HG03558 (cell line): Measurements from ENCODE around the gene LARP4B.

ENCODE experiments used
- ATAC-seq: cut with Tn5 transposase; IDR thresholded peaks from one replicate; pipeline ENCODE4 v1.9.1; 2021; ENCODE audit warnings: moderate number of reproducible peaks; ENCODE audit not compliant: unreplicated experiment; ENCODE audit errors: extremely low read depth

LARP4B gene

DNA sequence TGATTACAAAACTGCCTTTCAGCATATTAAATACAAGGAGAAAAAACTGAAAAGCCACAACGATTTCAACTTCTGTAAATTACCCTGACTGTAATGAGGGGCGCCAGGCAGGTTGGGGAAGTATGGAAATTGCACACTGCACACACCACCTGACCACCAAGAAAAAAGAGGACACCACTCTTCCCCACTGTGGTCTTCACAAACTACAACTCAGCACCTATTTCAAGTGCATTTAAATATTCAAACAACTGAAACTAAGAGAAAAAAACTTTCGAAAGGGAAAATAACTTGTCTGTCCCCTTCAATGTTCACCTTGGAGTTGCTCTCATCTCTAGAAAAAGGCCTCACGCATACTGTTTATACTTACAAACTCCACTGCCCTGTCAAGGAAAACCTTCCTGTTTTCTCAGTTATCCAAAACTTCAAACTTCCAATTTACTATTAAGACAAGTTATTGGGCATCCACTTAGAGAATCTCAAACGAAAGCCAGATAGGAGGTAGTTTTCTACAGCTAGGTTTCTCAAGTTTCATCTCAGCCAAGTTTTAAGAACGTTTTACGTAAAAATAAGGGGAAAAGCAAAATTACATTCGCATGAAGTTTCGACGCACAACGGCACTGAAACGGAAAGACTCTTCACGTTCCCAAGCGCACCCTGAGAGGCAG, 1.4 kb downstream of the LARP4B start:
- ATAC-seq = no peak

DNA sequence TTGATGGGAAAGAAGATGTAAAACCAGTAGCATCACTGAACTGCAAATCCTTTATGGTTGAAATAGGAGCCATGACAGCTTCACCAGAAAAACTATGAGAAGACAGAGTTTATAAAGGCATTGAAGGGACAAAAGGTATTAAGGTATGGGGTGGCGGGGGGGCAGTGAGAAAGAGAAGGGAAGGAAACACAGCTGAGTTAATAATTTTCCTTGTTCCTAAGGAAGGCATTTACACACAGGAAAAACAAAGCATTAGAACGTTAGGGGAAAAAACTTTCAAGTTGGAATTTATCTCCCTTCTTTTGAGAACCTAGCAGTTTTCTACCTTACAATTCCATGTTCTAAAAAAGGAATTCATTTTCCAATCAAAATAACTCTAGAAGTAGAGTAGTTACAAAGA, 4.4 kb downstream of the LARP4B start:
- no peak for ATAC-seq

DNA sequence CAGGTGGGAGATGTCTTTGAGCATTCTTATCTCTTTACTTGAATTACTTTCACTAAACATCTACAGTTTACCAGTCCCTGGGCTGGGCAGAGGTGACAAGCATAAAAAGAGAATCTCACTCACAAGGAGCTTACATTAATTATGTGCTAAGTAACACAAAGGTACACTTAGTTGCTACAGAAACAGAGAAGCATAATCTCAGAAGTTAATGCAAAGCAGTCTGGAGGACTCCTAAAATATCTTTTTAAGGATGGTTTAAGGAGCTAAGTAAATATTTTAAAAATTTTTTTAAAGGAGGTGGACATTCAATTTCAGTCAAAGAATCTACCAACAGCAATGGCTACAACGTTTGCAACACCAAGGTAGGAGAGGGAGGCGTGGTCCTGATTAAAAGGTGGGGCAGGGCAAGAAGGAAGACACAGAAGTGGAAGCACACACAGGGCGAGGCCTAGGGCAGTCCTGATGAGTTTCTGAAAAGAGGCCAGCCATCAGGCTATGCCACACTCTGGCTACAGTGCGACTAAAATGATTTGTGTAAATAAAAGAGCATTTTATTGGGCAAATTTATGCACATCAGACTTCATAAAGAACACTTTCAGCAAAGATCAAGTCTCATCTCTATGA, 5.3 kb downstream of the LARP4B start:
- no peak for ATAC-seq

DNA sequence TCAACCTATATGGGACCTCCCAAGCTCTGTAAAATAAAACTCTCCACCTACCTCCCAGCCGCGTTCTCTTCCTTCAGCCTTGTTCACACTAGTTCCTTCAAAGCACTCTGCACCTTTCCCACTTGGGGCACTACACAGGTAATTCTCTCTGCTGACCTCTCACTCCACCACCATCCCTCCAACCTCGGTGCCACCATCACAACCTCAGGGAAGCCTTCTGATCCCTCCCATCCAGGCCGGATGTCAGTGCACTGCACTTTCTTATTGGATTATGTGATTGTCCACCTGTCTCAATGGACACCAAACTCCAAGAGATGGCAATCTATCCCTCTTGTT, 7.0 kb downstream of the LARP4B start:
- ATAC-seq = no peak

DNA sequence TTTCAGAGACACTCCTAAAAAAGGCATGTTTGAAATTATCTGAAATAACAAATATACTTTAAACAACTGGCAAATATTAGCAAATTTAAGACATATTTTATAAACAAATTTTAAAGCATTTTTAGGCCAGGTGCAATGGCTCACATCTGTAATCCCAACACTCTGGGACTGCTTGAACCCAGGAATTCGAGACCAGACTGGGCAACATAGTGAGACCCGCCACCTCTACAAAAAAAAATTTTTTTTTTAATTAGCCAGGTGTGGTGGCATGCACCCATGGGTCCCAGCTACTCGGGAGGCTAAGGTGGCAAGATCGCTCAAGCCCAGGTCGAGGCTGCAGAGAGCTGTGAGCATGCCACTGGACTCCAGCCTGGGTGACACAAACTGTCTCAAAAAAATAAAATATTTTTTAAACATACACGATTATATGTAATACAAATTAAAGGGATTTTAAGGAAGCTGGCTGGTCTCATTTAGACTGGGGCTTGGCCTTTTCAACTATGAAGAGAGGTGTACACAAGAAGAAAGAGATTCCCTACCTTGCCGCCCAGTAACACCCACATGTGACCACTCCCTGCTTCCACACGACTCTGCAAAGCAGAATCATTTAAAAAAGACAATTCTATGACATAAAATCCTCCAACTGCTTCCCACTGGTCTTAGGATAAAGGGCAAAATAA, 7.5 kb downstream of the LARP4B start:
- ATAC-seq = no peak

DNA sequence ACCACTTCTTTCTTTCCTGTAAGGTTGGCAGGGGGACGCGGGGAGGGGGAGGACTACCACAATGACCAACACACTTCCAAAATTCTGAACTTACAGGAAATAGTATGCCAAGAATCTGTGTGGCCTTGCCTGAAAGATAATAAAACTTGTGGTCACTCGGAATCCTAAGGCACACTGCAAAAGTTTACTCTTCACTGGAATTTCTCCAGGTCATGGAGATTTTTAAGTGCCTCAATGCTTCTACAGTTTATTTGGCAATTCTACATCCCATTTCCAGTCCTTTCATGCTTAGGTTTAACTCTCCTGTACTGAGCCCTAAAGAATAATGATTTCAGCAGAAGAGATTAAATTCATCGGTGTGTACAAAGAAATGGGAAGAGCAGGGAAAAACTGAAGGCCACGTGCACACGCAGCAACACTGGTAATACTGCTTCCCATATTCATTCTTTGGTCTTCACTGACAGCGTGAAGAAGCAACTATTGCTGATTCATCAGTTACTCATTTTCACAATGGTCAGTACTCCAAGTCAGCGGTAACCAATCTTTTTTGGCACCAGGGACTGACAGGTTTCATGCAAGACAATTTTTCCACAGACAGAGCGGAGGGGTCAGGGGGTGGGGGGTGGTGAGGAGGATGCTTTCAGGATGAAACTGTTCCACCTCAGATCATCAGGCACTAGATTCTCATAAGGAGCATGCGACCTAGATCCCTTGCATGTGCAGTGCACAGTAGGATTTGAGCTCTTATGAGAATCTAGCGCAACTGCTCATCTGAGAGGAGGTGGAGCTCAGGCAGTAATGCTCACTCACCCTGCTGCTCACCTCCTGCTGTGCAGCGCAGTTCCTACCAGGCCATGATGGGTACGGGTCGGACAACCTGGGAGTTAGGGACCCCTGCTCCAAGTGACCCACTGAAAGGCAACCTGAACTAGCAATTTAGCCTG, 9.8 kb downstream of the LARP4B start:
- ATAC-seq = no peak

DNA sequence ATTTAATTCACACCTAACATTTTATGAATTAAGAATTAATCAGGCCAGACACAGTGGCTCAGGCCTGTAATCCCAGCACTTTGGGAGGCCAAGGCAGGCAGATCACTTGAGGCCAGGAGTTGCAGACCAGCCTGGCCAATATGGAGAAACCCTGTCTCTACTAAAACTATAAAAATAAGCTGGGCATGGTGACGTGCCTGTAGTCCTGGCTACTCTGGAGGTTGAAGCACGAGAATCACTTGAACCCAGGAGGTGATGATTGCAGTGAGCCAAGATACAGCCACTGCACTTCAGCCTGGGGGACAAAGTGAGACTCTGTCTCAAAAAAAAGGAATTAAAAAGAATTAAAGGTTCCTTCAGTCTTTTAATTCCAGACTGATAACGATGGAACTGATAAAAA, 11.1 kb downstream of the LARP4B start:
- no peak for ATAC-seq

DNA sequence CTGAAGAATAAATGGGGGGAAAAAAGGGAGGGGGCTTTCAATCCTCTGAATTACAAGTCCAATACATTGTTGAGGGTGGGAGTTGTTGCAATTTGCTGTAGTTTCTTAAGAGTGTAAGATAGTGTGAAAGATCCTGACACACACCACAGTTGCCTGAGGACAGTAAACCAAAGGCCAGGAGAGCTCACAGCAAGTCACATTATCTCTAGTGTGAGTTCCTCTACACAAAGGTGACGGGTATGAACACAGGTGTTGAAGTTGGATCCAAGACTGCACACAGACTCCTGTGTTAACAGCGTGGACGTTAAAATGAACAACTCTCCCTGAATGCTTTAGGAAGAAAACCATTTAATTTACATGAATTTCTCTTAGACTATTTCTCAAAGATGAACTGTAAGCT, 12.0 kb downstream of the LARP4B start:
- ATAC-seq = no peak

DNA sequence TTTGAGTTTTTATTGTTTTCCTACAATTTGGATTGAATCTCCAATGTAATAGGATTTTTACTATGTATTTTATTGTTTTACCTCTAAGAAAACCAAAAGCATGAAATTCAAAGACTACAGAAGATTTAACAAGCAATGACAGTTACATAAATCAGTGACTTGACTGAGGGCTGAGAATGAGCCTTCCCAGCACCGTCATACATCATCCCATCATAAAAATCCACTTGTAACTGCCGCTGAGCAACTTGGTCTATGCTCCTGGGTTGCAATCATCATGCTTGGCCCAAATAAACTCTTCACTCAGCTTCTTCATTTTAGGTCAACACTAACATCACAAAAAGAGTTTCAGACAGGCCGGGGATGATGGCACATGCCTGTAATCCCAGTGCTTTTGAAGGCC, 13.5 kb downstream of the LARP4B start:
- no peak for ATAC-seq

DNA sequence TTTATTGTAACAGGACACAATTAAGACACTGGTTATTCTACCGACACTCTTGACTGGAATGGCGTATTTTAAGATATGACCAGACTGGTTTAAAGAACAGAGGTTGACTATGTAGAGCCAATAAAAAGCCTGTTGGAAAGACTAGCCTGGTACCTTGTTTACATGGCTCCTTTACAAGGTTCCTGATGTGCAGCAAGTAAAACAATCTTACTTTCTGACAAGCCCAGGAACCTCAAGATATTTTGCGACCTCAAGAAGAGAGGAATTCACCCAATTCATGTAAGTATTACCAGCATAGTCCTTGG, 14.1 kb downstream of the LARP4B start:
- ATAC-seq = no peak

DNA sequence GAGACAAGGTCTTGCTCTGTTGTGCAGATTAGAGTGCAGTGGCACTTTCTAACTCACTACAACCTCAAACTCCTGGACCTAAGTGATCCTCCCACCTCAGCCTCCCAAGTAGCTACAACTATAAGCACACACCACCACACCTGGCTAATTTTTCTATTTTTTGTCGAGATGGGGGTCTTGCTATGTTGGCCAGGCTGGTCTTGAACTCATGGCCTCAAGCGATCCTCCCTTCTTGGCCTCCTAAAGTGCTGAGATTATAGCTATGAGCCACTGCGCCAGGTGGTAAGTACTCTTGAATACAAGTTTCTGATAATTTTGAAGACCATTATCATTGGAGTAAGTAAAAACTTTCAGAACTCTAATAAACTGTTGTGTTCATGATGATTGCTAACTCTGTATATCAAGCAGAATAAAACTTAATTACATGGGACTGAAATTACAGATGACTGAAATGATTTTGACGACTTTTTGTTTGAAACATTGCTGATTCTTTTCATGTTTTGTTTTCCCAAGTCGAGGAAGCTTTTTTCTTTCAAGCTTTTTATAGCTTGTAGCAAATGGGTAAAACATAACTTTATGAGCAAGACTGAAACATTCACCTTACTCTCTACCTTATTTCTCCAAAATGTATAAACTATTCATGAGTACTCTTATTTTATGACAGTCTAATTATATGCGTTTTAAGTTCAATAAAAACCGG, 14.6 kb downstream of the LARP4B start:
- no peak for ATAC-seq

DNA sequence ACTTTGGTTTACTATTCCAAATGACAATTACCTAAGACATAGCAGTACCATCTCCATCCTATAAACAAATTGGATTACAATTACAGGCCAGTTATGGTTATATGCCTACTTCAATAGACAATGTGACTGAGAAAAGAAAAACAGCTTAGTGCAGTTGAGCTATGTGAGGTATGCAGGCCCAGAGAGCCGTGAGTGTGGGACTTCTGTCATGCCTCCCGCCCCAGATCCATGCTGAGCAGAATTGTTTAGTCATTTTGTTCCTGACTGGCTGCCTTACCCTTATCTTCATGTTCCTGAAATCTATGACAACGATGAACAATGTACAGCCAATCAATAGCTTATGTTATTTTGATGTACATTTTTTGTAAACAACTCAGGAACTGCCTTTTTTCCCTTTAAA, 21.7 kb downstream of the LARP4B start:
- no peak for ATAC-seq

DNA sequence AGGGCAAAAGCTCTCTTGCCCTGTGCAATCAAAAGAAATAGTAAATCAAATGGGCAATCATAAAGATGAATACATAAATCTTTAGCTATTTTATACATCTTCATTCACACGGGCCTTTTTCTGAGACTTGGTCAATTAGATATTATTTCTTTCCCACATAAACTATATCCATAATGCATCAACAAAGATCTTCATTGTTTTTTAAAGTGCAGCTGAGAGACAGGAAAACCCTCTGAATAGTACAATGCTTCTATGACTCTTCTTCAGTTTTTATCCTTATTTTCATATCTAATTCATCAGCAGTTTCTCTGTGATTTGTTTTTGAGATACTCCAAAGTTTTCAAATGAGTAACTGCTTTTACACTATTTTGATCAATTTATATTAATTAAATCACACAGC, 25.5 kb downstream of the LARP4B start:
- no peak for ATAC-seq

DNA sequence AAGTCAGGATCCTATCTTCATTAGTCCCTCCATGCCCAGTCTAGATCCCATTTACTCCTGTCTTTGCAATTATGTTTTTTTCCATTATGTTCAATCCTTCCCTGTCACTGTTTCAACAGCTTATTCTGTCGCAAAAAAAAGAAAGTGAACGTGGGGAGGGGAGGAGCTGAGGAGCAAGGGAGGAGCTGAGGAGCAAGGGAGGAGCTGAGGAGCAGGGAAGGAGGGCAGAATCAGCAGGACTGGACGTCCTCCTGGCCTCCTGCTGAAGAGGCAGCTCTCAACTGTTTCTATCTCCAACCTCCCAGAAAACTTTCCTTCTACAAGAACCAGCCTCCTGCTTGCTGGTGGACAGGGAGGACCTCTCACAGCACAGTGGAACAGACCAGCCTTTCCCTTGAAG, 26.0 kb downstream of the LARP4B start:
- ATAC-seq = no peak

DNA sequence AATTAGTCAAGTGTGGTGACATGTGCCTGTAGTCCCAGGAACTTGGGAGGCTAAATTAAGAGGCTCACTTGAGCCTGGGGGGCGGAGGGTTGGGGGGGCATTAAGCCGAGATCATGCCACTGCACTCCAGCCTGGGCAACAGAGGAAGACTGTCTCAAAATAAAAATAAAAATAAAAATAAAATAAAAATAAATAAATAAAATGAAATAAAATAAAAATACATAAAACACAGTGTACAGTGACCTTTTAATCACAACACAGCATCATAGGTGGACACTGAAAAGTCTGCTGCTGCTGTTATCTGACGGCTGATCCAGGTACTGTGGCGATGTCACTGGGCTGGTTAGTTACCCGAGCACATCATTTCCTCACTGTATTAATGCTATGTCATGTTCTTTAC, 27.1 kb downstream of the LARP4B start:
- no peak for ATAC-seq

DNA sequence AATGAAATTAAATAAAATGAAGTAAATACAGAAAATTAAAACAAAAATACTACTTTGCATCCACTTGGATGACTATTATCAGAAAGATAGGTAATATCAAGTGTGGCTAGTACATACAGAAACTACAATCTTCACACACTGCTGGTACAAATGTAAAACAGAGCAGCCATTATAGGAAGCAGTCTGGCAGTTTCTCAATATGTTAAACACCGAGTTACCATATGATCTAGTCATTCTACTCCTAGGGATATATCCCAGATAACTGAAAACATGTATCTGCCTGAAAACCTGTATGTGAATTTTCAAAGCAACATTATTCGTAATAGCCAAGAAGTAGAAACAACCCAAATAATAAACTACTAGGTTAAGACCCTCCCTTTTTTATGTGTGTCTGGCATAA, 33.4 kb downstream of the LARP4B start:
- no peak for ATAC-seq

DNA sequence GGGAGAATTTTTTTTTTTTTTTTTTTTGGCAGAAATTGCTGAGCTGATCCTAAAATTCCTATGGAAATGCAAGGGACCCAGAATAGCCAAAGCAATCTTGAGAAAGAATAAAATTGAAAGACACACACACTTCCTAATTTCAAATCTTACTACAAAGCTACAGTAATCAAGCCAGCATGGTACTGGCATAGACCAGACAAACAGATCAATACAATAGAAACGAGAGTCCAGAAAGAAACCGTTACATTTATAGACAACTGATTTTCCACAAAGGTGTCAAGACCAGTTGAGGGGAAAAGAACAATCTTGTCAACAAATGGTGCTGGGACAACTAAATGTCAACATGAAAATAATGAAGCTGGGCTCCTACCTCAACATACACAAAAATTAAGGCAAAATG, 34.5 kb downstream of the LARP4B start:
- no peak for ATAC-seq

DNA sequence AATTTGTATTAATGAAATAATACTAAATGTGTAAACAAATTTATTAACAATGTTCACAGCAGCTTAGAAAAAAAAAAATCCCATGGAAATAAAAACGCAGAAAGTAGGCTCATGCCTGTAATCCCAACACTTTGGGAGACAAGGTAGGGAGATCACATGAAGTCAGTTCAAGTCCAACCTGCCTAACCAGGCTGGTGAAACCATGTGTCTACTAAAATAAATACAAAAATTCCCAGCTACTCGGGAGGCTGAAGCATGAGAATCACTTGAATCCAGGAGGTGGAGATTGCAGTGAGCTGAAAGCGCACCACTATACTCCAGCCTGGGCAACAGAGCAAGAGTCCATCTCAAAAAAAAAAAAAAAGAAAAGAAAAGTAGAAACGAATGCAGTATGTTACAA, 36.2 kb downstream of the LARP4B start:
- ATAC-seq = no peak

DNA sequence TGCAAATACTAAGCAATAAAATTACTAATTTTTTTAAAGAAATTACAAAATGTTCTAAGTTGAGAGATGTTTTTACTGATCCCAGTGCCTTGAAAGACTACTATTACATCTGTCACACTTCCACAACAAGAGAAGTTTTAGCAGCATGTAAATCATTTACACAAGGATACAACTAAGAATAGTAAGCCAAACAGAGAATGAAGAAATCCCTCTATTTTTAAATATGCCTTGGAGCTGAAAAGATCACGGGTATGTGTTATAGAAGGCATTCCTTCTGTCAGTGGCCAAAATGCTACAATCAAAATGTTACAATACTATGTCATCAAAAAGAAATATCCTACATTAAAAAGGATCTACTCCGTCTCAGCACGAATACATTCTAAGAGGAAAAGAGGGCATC, 52.6 kb downstream of the LARP4B start:
- ATAC-seq = no peak

DNA sequence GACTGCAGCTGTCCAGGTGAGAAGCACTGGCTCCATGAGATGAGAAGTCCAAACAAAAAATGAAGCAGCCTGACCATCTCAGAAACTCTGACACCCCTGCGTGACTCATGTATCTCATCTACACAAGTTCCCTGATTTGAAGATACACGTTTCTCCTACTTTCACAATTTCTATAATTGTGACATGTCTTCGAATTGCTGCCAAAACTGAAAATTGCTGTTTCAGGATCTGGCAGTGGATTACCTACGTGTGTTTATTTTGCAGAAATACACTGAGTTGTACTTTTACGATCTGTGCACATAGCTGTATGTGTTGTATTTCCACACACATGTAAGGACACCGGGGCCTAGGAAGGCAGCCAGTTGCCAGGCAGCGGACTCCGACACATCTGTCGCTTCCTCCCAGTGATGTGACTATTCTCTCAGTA, 53.2 kb downstream of the LARP4B start:
- no peak for ATAC-seq

DNA sequence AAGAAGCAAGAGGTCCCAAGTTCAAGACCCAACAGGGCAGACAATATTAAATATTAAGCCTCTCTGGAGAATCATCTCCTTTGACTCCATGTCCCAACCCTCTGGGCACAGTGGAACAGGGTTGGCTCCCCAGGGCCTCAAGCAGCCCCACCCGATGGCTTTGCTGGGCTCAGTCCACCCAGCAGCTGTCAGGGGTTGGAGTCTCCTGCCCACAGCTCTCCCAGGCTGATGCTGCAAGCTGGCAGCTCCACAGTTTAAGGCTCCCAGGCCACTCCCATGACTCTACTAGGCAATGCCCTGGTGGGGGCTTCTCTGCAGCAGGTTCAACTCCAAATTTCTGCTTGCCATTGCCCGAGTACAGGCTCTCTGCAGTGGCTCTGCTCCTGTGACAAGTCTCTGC, 55.1 kb downstream of the LARP4B start:
- ATAC-seq = no peak
